Transverse colon (tissue), 4 donors: ENCODE data around the gene ZNF664. TPM values are rescaled to one million over a fixed set of nuclear protein-coding genes. Genes with fewer than 3 reads are reported as not detected.

Source experiments
- DNase-seq: peaks from one replicate; pipeline ENCODE4 v3.0.0-alpha.2; 2019
- H3K27ac ChIP-seq, 4 donors: fragments of 200-600 bp; sonication (generic); 2 replicates each; pipeline ENCODE4 v1.5.1; 2016 to 2018; ENCODE audit warnings: inconsistent platforms in 4 of 4
- H3K27me3 ChIP-seq: fragments of 200-600 bp; sonication (generic); 2 replicates; pipeline ENCODE4 v1.5.1; 2017; ENCODE audit warnings: inconsistent platforms
- H3K36me3 ChIP-seq, 4 donors: fragments of 200-600 bp; sonication (generic); 2 replicates each; pipeline ENCODE4 v1.5.1; 2017 to 2019; ENCODE audit warnings: inconsistent platforms in 4 of 4
- H3K4me1 ChIP-seq, 4 donors: fragments of 200-600 bp; sonication (generic); 2 replicates each; pipeline ENCODE4 v1.5.1; 2017 to 2020; ENCODE audit warnings: inconsistent platforms in 4 of 4
- H3K4me3 ChIP-seq, 4 donors: fragments of 200-600 bp; sonication (generic); 1 replicate in 1 of 4; 2 replicates in 3 of 4; pipeline versions ENCODE4 v1.5.1 to v1.6.1; 2017 to 2019; ENCODE audit warnings: inconsistent platforms in 4 of 4
- H3K9me3 ChIP-seq, 2 donors: fragments of 200-600 bp; sonication (generic); 2 replicates each; pipeline ENCODE4 v1.5.1; 2017 to 2019; ENCODE audit warnings: inconsistent platforms in 2 of 2
- EP300 ChIP-seq: sonication (generic); formaldehyde crosslinking; IDR thresholded peaks from one replicate; pipeline ENCODE4 v1.6.1; 2017; ENCODE audit warnings: antibody characterized with exemption, low read depth
- POLR2A ChIP-seq: fragments of 450-650 bp; IDR thresholded peaks from one replicate; pipeline ENCODE4 v1.6.1; 2016; ENCODE audit warnings: antibody characterized with exemption, mild to moderate bottlenecking, moderate library complexity
- POLR2AphosphoS5 ChIP-seq, 3 donors: sonication (generic); formaldehyde crosslinking; IDR thresholded peaks; one replicate each; pipeline ENCODE4 v1.6.1; 2016; ENCODE audit warnings: antibody characterized with exemption in 3 of 3
- WGBS, 2 donors: methylation state at CpG; one replicate each; pipeline ENCODE4 v1.1.5; 2018; ENCODE audit warnings: low coverage in 1 of 2; 5-methylcytosine and 5-hydroxymethylcytosine counted together
- in situ Hi-C, 4 donors: fragments of 200-750 bp; cut with MboI; loops; one replicate each; pipeline versions ENCODE4 v1.15.0 to v1.15.1; 2017; ENCODE audit warnings: low sequenced_read_pairs in 3 of 4, low pct_ligation_motif_present in 1 of 4, low pct_unique_long_range_greater_than_20kb in 1 of 4
- intact Hi-C: fragments of 100-400 bp; cut with DNase I; formaldehyde crosslinking; loops from one replicate; pipeline ENCODE4 v1.15.1; 2023; ENCODE audit warnings: low total_unique reads
- total RNA-seq, 4 donors: library from RNA; depleted of rRNA; stranded (reverse); fragments of >200 nt; gene quantifications; one replicate each; pipeline ENCODE4 v1.1.0, GENCODE V29; 2016
- TF ChIP-seq, protein P1 (sequence below), 5 experiments: fragments of 200-600 bp in 3 of 5; fragments of 450-650 bp in 2 of 5; sonication (generic) in 3 of 5; IDR thresholded peaks; 1 replicate in 2 of 5; 2 replicates in 3 of 5; pipeline ENCODE4 v1.5.1; 2016 to 2017; ENCODE audit warnings: antibody characterized with exemption in 5 of 5, inconsistent platforms in 3 of 5, mild to moderate bottlenecking in 2 of 5, moderate library complexity in 1 of 5

The ZNF664 gene
- total RNA-seq, result 100 to 1,000 TPM in 2 of 4 donors, 10 to 100 TPM in 2; 84.4 to 144 (median 103) TPM

GRCh38 chr12:123972457-123973401, at the start of gene ZNF664, which contains the start of gene CCDC92:
ZNF664 (plus strand) TSS chr12:123973215; CDS start chr12:124012145, 38,930 bp downstream.
CCDC92 (minus strand) TSS chr12:123972831; CDS start chr12:123944305, 28,526 bp downstream.
- WGBS, 2 donors, result 2% methylated on average over 11 of the region's 138 CpGs; no CpG with 5 or more reads in 1 of the 2 donors
- in situ Hi-C loops, result no loop called here
- peaks cover 6 to 29% (median 18%) of the 10 kb centered on the region in 4 donors for H3K4me1 ChIP-seq
- H3K27me3 ChIP-seq, result no peaks in the 10 kb centered on the region
- peaks cover 0 to 6% (median 1%) of the 10 kb centered on the region in 4 donors for H3K36me3 ChIP-seq
- TF ChIP-seq EP300 (no peak), POLR2AphosphoS5 (IDR thresholded peaks at IDR 0.05) (peak; percentile 75 to 86 (median 75)), POLR2A (peak; percentile 59)
- TF ChIP-seq, protein P1, sequence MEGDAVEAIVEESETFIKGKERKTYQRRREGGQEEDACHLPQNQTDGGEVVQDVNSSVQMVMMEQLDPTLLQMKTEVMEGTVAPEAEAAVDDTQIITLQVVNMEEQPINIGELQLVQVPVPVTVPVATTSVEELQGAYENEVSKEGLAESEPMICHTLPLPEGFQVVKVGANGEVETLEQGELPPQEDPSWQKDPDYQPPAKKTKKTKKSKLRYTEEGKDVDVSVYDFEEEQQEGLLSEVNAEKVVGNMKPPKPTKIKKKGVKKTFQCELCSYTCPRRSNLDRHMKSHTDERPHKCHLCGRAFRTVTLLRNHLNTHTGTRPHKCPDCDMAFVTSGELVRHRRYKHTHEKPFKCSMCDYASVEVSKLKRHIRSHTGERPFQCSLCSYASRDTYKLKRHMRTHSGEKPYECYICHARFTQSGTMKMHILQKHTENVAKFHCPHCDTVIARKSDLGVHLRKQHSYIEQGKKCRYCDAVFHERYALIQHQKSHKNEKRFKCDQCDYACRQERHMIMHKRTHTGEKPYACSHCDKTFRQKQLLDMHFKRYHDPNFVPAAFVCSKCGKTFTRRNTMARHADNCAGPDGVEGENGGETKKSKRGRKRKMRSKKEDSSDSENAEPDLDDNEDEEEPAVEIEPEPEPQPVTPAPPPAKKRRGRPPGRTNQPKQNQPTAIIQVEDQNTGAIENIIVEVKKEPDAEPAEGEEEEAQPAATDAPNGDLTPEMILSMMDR (IDR thresholded peaks at IDR 0.05), result peak in 2 of 5 experiments; percentile 12 to 22
- peak within 1 kb of the TSS; percentile 98 to 100 (median 98) for H3K4me3 ChIP-seq
- intact Hi-C loops, result no loop called here
- H3K9me3 ChIP-seq, result no peaks in the 10 kb centered on the region
- H3K27ac ChIP-seq, result peak within 1 kb of the TSS; percentile 98 to 100 (median 99)
- DNase-seq, result peak; percentile 96

DNA sequence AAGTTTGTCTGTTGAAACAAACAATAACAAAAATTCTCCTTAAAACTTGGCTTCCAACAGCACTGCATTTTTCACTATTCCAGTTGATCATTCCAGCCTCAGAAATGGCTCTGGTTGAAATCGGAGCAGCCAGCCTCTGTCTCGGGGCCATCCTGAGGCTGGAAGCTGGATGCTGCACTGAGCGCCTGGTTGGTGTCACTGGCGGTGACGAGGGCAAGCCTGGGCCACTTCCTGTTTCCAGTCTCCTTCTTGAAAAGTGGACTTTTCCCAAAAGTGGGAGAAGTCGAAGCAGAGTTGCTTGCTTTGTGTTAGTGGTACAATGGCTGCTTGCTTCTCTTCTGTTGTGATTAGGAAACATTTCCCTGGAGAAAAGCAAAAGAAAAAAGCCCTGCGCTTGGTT, 49.1 kb upstream of the ZNF664 start:
- Histone ChIP-seq H3K4me1 (no peaks in the 10 kb centered on the region), H3K9me3 (no peaks in the 10 kb centered on the region), H3K27me3 (no peaks in the 10 kb centered on the region), H3K36me3 (no peaks in the 10 kb centered on the region), H3K4me3 (no peak overlapping the region), H3K27ac (no peak overlapping the region)
- no peak for TF ChIP-seq POLR2AphosphoS5 (IDR thresholded peaks at IDR 0.05)
- no peak for TF ChIP-seq EP300
- TF ChIP-seq POLR2A, result no peak
- TF ChIP-seq, protein P1 (IDR thresholded peaks at IDR 0.05), result no peak
- in situ Hi-C loops, result no loop called here
- intact Hi-C loops, result no loop called here
- no peak for DNase-seq
- 60 to 78% methylated on average over 1 to 7 of the region's 7 CpGs for WGBS, 2 donors

- 87 to 88% methylated on average over 1 to 4 of the region's 4 CpGs for WGBS, 2 donors
- no peak overlapping the region for H3K4me3 ChIP-seq
- no peaks in the 10 kb centered on the region for H3K4me1 ChIP-seq
- no peaks in the 10 kb centered on the region for H3K9me3 ChIP-seq
- H3K27me3 ChIP-seq, result no peaks in the 10 kb centered on the region
- TF ChIP-seq POLR2A (no peak), EP300 (no peak), POLR2AphosphoS5 (IDR thresholded peaks at IDR 0.05) (no peak)
- TF ChIP-seq, protein P1 (IDR thresholded peaks at IDR 0.05), result no peak
- intact Hi-C loops (no loop called here), in situ Hi-C loops (no loop called here)
- H3K36me3 ChIP-seq, result no peaks in the 10 kb centered on the region
- no peak overlapping the region for H3K27ac ChIP-seq
- DNase-seq, result no peak
Measured at GRCh38 chr12:123924539-123924938, 48.5 kb upstream of the ZNF664 start.

DNA sequence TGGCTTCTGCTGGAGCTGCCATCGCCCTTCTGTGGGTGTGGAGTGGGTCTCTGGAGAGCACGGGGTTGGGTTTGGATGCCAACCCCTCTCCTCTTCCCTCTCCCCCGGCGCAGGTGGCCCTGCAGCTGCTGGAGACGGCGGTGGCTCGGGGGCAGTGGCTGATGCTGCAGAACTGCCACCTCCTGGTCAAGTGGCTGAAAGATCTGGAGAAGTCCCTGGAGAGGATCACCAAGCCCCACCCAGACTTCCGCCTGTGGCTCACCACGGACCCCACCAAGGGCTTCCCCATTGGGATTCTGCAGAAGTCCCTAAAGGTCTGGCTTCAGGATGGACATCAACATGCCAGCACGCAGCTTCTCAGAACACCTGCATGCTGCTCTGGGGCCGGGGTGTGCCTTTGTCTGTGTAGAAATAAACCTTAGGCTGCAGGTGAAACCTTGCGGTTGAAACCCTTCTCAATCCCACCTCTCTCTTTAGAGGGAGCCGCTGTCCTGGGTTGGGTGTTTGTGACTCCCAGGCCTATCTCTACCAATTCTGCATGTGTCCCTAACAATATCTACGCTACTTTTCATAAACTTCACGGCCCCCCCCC, 44.6 kb upstream of the ZNF664 start:
- no peaks in the 10 kb centered on the region for H3K4me1 ChIP-seq
- H3K4me3 ChIP-seq, result no peak overlapping the region
- H3K9me3 ChIP-seq, result no peaks in the 10 kb centered on the region
- no peak overlapping the region for H3K27ac ChIP-seq
- in situ Hi-C loops, result no loop called here
- whole genome bisulfite sequencing, 2 donors, result 71% methylated on average over 15 of the region's 15 CpGs; no CpG with 5 or more reads in 1 of the 2 donors
- H3K36me3 ChIP-seq, result no peaks in the 10 kb centered on the region
- no peak for DNase-seq
- H3K27me3 ChIP-seq, result no peaks in the 10 kb centered on the region
- TF ChIP-seq POLR2AphosphoS5 (IDR thresholded peaks at IDR 0.05) (no peak), EP300 (no peak), POLR2A (no peak)
- TF ChIP-seq, protein P1 (IDR thresholded peaks at IDR 0.05), result no peak
- intact Hi-C loops, result no loop called here
